T-helper 22 cell (primary cell): ENCODE measurements around the gene PRPH2.

ENCODE experiments used
- DNase-seq: peaks from one replicate; pipeline ENCODE4 v3.0.0-alpha.2; 2020; ENCODE audit warnings: low read depth

The PRPH2 gene, protein sequence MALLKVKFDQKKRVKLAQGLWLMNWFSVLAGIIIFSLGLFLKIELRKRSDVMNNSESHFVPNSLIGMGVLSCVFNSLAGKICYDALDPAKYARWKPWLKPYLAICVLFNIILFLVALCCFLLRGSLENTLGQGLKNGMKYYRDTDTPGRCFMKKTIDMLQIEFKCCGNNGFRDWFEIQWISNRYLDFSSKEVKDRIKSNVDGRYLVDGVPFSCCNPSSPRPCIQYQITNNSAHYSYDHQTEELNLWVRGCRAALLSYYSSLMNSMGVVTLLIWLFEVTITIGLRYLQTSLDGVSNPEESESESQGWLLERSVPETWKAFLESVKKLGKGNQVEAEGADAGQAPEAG

DNA sequence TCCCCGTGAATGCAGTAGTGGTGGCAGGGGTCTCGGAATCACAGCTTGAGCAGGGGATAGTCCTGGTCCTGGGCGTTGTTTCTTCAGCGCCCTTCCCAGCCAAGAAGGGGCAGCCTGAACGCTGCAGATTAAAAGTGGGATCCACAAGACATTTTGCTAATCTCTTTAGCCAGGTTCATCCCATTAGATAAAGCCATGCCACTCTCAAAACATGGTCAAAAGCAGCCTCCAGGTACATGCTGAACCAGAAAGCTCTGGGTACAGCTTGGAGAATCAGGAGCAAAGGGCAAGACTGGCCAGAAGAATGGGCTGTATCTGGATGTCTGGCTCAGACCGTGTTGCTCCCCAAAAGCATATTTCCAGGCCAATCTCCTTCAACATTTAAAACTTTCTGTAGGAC is at the start of gene PRPH2:
PRPH2 (minus strand) TSS at position 101 of the 400 bp plus-strand sequence. CDS start 263 bp downstream, outside the sequence.
- no peak for DNase-seq

DNA sequence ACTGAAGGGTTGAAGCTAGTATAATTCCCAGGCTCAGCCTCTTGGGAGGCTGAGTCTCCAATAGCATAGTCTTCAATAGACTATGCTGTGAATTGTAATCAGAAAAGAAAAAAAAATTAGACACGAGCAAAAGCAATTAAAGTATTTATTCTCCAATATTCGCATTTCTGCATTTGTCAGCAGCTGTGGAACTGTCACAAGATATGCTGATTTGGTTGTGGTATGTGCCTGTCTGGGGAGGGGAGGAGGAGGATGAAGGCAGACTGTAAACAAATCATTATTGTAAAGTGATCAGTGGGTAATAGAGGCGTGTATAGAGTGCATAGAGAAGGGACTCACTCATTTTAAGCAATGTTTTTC is 49.3 kb upstream of the PRPH2 start:
- peak; percentile 44 for DNase-seq

DNA sequence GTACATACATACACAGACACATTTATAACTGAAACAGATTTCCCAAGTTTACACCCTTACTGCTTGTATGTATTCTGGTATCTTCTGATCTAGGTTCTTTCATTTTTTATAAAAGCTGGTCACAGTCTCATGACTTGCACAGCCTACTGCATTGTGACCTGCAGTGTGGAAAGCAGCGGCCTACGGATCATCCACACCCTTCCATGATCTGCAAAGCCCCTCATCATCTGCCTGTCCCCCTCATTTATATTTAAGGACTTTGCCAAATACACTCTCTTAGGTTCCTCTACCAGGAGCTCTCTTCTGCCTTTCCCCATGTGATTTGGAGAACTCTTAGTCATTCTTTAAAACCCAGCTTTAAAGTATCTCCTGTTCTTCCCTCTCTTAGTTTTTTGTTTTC is 47.4 kb upstream of the PRPH2 start:
- no peak for DNase-seq

DNA sequence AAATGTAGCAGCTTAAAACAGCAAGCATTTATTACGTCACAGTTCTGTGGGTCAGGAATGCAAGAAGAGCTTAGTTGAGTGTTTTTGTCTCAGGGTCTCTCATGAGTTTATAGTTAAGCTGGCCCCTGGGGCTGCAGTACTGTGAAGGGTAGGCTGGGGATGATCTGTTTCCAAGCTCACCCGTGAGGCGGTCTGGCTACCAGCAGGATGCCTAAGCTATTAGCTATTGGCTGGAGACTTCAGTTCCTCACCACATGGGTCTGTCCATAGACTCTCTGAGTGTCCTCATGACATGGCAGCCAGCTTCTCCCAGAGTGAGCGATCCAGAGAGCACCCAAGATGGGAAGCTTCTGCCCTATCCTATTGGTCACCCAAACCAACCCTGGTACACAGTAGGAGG is 46.7 kb upstream of the PRPH2 start:
- DNase-seq: no peak

DNA sequence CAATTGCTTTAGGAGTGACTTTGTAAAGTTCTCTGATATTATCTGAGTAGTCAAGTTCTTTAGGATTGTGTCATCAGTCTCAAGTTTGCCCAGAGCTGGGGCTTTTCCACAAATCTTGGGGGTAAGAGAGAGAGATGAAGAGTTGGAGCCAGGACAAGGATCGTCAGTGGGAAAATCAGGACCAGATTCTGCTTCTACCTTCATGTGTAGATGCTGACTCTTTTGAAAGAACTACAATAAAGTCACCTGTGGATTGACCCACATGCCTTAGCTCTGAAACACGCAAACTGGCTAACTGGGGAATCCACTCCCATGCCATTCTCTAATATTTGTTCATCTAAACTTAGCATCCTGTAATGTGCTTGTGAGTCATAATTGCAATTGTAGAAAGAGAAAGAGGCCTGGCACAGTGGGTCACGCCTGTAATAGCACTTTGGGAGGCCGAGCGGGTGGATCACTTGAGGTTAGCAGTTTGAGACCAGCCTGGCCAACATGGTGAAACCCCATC is 43.8 kb upstream of the PRPH2 start:
- no peak for DNase-seq

DNA sequence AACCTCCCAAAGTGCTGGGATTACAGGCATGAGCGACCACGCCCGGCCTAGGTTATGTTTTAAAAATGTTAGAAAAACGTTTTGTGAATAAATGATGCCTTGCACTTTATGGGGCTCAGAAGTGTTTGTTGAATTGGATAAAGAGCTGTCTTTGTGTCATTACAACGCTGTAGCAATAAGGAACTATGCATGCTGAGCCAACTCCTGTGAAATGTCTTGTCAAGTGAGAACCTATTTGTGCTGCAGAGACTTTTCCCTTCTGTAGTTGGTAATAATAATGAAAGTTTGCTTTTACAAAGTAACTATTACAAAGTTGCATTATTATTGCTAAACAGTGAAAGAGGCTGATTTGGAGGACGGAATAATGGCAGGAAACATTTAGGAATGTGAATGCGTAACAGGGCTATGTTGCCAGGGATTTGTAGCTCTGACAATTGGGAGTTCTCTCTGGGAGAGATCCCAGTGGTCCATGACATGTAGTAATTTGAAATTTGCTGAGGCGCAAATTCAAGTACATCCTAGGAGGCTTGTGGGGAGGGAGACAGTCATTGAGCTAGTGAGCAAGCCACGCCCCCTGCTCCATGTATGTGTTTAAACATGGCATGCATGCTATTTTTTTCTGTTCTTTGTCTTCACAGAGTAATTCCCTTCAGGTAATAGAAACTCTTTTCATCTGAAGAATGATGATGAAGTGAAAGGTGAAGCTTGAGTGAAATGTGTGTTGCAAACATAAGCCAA is 42.7 kb upstream of the PRPH2 start:
- DNase-seq: no peak

DNA sequence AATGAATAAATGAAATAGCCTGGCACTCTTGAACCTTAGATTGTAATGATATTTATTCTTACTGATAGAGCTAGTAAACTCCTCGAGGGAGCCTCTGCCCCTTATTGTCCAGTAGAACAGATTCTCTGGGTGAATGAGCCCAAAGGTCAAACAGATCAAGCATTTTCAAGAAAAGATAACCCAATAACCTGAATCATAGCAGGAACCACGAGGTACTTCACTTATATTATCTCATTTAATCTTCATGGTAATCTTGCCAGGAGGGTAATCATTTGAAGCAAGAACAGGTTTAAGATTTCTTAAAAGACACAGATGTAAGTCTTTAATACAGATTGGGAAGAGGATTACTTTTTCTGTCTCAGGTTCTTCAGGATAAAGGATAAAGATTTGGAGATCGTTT is 40.6 kb upstream of the PRPH2 start:
- no peak for DNase-seq

DNA sequence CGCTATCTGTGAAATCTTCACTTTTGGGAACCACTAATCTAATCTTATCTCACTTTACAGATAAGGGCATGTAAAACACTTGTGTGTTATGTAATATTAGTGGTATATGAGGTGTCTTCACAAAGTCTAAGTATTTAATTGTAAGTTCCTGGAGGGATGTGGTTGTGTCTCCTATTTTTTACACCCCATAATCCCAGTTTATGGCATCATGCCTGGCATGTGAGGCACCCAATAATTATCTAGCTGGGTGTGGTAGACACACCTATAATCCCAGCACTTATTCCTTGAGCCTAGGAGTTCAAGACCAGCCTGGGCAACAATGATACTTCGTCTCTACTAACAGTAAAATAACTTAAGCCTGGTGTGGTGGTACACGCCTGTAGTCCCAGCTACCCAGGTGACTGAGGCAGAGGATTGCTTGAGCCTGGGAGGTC is 40.0 kb upstream of the PRPH2 start:
- no peak for DNase-seq

DNA sequence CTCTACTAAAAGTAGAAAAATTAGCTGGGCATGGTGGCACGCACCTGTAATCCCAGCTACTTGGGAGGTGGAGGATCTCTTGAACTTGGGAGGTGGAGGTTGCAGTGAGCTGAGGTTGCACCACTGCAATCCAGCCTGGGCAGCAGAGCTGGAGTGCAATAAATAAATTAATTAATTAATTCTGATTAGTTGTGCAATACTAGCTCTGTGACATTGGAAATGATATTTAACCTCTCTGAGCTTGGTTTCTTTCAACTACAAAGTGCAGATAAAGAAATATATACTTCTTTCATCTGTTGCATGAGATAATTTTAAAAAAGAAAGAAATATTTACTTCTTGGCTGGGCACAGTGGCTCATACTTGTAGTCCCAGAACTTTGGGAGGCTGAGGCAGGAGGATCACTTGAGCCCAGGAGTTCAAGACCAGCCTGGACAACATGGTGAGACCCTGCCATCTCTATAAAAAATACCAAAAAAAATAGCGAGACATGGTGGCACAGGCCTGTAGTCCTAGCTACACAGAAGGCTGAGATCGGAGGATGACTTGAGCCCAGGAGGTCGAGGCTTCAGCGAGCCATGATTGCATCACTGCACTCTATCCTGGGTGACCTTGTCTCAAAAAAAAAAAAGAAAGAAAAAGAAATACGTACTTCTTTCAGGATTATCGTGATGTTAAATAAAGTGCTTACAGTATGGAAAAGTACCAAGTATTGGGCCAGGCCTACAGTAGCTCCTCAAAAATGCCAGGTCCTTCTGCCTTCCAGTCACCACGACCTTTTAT is 39.1 kb upstream of the PRPH2 start:
- no peak for DNase-seq

DNA sequence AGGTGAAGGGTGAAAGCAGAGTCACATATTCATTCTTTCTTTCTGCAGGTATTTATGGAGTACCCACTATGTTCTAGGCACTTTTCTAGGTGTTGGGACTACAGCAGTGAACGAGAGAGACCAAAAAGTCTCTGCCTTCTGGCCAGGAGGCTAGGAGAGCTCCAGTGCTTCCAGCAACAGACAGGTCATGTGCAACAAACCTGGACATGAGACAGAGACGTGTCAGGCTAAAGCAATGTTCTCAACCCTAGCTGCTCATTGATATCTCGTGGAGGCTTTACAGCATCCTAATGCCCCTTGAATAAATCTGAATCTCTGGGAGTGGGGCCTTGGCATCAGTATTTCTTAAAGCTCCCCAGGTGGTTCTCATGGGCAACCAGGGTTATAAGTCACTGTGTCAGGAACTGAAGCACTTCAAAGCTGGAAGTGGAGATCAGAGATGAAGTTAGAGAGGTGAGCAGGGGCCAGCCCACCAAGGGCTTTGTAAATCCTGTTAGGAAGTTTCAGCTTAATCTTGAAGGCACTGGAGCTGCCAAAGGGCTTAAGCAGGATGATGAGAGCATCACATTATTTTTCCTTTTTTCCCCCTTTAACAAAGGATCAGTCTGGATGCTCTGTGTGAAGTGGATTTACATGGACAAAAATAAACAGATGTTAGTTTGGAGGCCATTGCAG is 36.5 kb upstream of the PRPH2 start:
- no peak for DNase-seq

DNA sequence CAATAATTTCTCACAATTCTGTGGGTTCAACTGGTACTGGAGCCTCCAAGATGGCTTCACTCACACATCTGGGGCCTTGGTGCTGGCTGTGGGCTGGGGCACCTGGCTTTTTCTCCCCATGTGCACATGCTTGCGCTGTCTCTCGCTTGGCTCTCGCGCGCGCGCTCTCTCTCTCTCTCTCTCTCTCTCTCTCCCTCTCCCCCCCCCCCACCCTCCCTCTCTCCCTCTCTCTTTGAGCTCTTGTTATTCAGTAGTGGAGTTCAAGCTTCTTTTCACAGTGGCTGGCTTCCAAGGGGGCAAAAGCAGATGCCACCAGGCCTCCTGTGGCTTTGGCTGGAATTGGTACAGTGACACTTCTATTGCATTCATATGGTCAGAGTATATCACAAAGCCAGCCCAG is 34.3 kb upstream of the PRPH2 start:
- no peak for DNase-seq

DNA sequence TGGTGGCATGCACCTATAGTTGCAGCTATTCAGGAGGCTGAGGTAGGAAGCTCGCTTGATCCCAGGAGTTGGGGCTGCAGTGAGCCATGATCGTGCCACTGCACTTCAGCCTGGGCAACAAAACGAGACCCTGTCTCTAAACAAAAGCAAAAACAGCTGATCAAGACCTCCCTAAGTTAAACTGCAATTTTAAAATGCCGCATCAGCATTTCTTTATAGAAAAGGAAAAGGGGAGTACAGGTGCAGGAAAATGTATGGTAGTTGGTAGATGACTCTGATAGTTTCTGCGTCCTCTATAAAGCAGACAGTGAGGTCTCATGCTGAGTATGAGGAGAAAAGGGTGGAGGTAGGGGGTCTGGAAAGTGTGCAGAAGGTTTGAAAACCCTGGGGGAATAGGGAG is 32.4 kb upstream of the PRPH2 start:
- no peak for DNase-seq

DNA sequence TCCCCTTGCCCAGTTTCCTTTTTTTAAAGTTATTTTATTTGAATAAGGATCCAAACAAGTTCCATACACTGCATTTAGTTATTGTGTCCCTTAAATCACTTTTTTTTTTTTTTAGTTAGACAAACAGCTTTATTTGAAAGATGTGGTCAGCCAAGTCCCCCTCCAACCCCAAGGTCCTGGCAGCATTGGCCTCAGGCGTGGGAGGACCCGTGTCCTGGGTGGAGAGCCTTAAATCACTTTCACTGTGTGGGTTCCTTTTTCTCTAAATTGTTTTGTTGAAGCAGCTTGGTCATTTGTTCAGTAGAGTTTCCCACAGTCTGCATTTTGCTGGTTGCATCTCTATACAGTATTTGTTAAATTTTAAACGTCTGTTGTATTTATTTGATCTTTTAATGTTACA is 28.7 kb upstream of the PRPH2 start:
- DNase-seq: no peak

DNA sequence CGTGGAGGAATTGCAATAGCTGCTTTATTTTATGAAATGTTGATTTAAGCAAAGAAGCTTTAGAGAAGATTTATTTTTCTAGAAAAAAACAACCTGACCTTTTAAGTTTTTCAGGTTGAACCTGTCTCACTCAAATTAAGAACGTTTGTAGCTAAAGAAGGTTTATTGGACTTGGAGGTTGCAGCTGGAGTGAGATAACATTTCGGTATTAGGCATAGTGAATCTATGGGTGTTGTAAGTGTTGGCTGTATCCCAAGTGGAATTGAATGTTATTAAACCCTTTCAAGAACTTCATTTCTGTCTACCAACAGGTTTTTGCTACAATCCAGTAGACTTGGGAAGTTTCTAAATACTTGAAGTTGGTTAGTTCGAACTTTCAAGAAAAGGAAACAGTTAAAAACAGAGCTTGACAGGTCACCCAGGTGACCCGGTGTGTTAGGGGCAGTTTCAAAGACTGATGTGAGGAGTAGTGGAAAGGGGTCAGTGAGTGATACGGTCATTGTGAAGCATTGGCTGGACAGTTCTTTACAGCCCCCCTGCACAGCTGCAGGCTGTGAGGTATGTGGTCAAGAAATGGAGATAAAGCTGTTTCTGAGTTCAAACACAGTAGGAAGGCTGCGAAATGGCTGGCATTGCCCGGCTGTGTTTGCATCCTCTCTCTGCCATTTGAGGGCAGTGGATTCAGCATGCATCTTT is 26.0 kb upstream of the PRPH2 start:
- DNase-seq: no peak

DNA sequence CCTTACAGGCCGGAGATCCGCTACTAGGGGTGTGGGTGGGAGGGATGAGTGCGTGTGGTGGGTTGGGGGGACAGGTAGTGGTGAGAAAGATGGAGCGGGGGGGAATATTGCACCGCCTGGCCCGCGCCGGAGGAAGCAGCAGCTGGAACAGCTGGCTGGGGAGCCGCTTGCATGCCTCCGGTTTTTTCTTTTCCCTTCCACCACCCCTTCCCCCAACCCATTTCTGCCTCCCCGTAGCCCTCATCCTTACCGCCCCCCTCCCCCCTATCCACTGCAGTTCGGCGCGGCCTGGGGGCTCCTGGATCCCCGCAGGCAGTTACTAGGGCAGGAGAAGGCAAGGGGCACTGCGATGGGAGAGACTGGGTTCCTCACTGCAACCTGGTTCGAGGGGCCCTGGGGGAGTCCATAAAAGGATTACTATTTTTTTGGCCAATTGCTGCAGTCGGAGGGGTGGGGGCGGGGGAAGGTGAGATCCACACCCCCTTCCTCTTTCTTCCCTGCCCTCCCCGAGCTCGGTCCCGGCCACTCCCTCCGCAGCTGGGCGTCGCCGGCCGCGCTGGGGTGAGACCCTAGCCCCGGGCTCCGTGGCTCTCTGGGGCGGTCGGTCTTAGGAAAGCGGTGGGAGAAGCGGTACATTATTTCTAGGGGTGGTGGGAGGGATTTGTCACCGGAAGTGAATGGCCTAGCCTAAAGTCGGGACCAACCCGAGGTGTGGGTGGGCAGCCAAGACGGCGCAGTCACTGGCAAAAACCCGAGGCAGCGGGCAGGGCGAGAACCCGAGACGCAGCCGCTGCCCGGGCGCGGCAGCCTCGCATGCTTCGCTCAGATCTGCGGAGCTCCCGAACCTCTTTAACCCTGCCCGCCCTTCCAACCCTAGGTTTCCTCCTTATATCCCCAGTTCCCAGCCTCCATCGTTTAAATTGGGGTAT is 24.3 kb upstream of the PRPH2 start:
- peak; percentile 70 for DNase-seq

DNA sequence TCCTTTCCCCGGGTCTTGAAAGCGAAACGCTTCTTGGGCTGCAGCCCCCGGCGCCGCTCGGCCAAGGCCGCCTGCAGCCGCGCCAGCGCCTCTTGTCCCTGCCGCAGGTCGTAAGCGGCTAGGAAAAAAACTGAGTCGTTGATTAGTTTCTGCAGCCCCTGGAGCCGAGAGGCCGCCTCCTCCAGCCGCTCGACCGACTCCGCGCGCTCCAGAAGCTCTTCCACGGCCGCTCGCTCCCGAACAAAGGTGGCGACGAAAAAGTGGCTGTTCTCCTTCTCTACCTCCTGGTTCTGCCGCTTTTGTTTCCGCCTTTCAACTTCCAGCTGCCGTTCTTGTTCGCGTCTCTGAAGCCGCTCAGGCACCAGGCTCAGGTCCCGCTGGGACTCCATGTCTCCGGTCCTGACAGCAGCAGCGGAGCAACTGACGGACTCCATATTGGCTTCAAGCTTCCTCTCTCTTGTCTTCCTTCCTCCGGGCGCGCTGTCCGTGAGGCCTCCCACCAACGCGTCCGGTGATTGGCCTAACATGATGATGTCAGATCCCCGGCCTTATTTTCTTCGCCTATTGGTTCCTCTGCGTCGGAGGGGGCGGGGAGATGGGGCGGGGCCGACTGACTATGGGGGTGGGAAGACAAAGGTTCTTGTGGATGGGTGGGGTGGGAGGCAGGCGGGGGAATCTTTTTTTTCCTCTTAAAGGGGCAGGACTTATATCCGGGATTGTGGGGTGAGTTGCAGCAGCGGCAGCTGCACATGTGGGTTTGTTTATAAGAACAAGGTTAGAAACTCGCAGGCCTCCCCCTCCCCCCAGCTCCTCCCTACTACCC is 23.5 kb upstream of the PRPH2 start, which contains the start of gene TBCC:
TBCC (minus strand) TSS at position 464 of the 823 bp plus-strand sequence; CDS start at position 434, 30 bp downstream.
- DNase-seq: peak; percentile 94

DNA sequence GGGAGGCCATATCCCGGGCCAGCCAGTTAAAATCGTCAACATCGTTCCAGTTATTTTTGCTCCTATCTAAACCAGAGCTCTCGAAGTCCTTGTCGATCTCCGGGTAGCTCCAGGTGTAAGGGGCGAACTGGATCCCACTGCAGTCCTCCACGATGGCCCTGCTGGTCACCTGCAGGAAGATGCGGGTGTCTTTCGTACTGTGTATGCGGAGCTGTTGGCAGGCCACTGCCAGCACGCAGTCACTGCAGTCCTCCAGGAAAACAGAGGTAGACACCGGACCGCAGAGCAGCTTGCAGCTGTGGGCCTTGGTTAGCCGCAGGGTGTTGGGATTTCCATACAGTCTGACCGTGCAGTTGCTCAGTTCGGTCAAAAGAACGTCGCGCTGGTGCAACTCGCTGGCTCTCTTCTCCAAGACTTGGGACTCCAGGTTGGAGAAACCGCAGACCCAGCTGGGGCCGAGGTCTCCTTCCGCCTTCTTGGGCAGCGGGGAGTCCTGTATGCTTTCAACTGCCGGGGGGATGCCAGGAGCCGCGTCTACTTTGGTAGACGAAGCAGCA is 22.8 kb upstream of the PRPH2 start:
- DNase-seq: no peak

DNA sequence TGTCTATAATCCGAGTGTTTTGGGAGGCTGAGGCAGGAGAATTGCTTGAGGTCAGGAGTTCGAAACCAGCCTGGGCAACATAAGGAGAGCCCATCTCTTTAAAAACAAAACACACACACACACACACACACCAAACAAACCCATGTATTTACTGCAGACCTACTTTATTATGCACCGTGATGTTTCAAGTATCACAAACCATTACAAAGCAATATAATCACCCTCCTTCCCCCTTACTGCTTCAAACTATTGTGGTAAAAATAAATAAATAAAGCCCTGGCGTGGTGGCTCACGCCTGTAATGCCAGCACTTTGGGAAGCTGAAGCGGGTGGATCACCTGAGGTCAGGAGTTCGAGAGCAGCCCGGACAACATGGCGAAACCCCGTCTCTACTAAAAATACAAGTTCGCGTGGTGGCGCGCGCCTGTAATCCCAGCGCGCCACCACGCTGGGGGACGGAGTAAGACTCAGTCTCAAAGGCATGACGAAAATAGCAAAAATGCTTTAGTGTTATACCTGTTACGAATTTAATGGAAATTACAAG is 22.0 kb upstream of the PRPH2 start:
- no peak for DNase-seq
